Skeletal muscle satellite cell (primary cell): ENCODE measurements around the gene PDHA1. TPM values are rescaled to one million over a fixed set of nuclear protein-coding genes. Genes with fewer than 3 reads are reported as not detected.

Experiments
- small RNA-seq: library from RNA; depleted of rRNA; stranded (forward); fragments of <200 nt; gene quantifications from one replicate; pipeline ENCODE3, GENCODE V24; 2012

The PDHA1 gene

Small RNA genes lying within 50 kb of the gene (small RNA-seq; reads per million reads assigned to genes)
- gene RF00019, result not detected
